AG04449 (cell line): ENCODE results near the gene R3HDM2.
"Not testable (repeated sequence)": the region's sequence is repeated elsewhere in the genome, so short reads cannot be mapped to it uniquely, and the experiment has no call there.

ENCODE experiments used
- CTCF ChIA-PET: fragments of 350-600 bp; formaldehyde crosslinking; extraction: SDS; loops from one replicate; lab custom pipeline; 2021; ENCODE audit warnings: antibody characterized with exemption; lab: Yijun Ruan, JAX
- POLR2A ChIA-PET: fragments of 400-600, 350-600 bp; formaldehyde crosslinking; extraction: SDS; loops from one replicate; lab custom pipeline; 2020; ENCODE audit warnings: antibody characterized with exemption, inconsistent platforms; lab: Yijun Ruan, JAX
- DNase-seq: peaks from one replicate; pipeline ENCODE4 v3.0.0-alpha.2; 2010; ENCODE audit warnings: low read depth, low spot score
- H3K4me3 ChIP-seq: 2 replicates; pipeline ENCODE4 v1.5.1; 2011; ENCODE audit warnings: low read depth, mild to moderate bottlenecking, control low read depth, low read length
- TF ChIP-seq, protein P1 (sequence below): IDR thresholded peaks from one replicate; pipeline ENCODE4 v1.5.1; 2011; ENCODE audit warnings: mild to moderate bottlenecking, moderate library complexity, low read length, control low read depth, inconsistent platforms; ENCODE audit not compliant: insufficient read depth; ENCODE audit errors: missing control alignments

Gene R3HDM2

GRCh38 chr12:57416039-57416996 lies 14.5 kb downstream of the R3HDM2 start:
- no peak for DNase-seq
- H3K4me3 ChIP-seq, result no peak overlapping the region
- ChIA-PET POLR2A (no interaction called here), CTCF (no interaction called here)
- TF ChIP-seq, protein P1, sequence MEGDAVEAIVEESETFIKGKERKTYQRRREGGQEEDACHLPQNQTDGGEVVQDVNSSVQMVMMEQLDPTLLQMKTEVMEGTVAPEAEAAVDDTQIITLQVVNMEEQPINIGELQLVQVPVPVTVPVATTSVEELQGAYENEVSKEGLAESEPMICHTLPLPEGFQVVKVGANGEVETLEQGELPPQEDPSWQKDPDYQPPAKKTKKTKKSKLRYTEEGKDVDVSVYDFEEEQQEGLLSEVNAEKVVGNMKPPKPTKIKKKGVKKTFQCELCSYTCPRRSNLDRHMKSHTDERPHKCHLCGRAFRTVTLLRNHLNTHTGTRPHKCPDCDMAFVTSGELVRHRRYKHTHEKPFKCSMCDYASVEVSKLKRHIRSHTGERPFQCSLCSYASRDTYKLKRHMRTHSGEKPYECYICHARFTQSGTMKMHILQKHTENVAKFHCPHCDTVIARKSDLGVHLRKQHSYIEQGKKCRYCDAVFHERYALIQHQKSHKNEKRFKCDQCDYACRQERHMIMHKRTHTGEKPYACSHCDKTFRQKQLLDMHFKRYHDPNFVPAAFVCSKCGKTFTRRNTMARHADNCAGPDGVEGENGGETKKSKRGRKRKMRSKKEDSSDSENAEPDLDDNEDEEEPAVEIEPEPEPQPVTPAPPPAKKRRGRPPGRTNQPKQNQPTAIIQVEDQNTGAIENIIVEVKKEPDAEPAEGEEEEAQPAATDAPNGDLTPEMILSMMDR, result no peak

DNA sequence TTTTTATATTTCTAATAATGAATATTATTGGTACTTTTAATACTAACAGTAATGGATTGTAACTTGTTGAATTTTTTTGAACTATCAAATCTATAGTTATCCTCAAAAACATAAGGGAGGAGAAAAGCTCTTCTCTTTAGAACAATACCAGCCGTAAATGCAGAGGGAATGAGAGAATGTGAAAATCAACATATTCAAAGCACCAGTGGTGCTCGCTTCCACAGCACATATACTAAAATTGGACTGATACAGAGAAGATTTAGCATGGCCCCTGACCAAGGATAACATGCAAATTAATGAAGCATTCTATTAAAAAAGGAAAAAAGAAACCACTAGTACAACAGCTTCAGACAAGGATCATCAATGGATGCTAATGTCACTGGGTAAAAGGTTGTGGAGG lies 15.8 kb downstream of the R3HDM2 start:
- ChIA-PET POLR2A (no interaction called here), CTCF (interaction anchor here (0.9 kb wide), 1 partner anchor 89 kb away, joined by 3 read pairs; no protein-coding TSS in a partner anchor)
- no peak for DNase-seq
- H3K4me3 ChIP-seq, result no peak overlapping the region
- TF ChIP-seq, protein P1, result no peak

DNA sequence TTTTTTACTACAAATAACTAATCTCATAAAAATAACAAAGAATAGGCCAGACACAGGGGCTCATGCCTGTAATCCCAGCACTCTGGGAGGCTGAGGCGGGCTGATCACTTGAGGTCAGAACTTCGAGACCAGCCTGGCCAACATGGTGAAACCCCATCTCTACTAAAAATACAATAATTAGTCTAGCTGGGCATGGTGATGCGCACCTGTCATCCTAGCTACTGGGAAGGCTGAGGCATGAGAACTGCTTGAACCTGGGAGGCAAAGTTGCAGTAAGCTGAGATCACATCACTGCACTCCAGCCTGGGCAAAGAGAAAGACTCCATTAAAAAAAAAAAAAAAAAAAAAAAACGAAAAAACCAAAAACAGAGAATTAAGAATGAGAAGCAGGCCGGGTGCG lies 16.7 kb downstream of the R3HDM2 start:
- H3K4me3 ChIP-seq, POLR2A ChIA-PET, DNase-seq, CTCF ChIA-PET: not testable (repeated sequence)

DNA sequence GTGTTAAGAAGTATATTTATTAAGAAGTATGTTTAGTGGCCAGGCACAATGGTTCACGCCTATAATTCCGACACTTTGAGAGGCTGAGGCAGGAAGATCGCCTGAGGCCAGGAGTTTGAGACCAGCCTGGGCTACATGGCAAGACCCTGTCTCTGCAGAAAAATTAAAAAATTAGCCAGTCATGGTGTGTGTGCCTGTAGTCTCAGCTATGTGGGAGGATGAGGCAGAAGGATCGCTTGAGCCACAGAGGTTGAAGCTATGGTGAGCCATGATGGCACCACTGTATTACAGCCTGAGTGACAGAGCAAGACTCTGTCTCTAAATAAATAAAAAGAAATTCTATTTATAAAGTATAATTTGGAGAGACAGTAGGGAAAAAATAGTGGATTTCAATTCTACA lies 20.3 kb downstream of the R3HDM2 start:
- H3K4me3 ChIP-seq, result no peak overlapping the region
- no peak for DNase-seq
- TF ChIP-seq, protein P1, result no peak
- POLR2A ChIA-PET, result no interaction called here
- CTCF ChIA-PET, result interaction anchor here (0.6 to 2.5 kb wide), 5 partner anchors 12 to 45 kb away, joined by 4 to 9 read pairs (median 4); partner anchors contain the start of gene INHBE

DNA sequence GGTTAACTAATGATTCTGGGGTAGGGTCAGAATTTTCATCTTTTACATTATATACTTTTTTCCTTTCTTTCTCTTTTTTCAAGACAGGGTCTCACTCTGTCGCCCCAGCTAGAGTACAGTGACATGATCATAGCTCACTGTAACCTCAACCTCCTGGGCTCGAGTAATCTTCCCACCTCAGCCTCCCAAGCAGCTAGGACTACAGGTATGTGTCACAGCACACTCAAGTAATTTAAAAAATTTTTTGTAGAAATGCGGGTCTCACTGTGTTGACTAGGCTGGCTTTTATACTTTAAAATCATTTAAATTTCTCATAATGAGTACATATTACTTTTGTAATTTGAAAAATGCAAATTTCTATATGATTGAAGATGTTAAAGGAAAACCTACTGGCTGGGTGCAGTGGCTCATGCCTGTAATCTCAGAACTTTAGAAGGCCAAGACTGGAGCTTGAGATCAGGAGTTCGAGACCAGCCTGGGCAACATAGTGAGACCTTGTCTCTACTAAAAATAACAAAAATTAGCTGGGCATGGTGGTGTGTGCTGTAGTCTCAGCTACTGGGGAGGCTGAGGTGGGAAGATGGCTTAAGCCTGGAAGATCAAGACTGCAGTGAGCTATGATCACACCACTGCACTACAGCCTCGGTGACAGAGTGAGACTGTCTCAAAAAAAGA lies 25.7 kb downstream of the R3HDM2 start:
- CTCF ChIA-PET, result interaction anchor here (0.8 to 1.8 kb wide), 3 partner anchors 25 to 97 kb away, joined by 3 read pairs; no protein-coding TSS in a partner anchor
- TF ChIP-seq, protein P1, result no peak
- no peak overlapping the region for H3K4me3 ChIP-seq
- POLR2A ChIA-PET, result no interaction called here
- no peak for DNase-seq

DNA sequence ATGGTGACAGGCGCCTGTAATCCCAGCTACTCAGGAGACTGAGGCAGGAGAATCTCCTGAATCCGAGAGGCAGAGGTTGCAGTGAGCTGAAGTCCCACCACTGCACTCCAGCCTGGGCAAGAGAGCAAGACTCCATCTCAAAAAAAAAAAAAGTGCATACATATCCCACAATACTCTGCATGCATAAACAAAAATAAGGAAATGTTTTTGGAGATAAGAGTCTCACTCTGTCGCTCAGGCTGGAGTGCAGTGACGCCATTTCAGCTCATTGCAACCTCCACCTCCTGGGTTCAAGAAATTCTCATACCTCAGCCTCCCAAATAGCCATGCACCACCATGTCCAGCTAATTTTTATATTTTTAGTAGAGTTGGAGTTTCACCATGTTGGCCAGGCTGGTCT lies 28.7 kb downstream of the R3HDM2 start:
- DNase-seq, POLR2A ChIA-PET, CTCF ChIA-PET, H3K4me3 ChIP-seq: not testable (repeated sequence)

GRCh38 chr12:57401165-57401564 lies 29.7 kb downstream of the R3HDM2 start:
- CTCF ChIA-PET, result interaction anchor here (0.9 kb wide), 1 partner anchor 11 kb away, joined by 5 read pairs; no protein-coding TSS in a partner anchor
- no peak overlapping the region for H3K4me3 ChIP-seq
- POLR2A ChIA-PET, result no interaction called here
- TF ChIP-seq, protein P1, result no peak
- no peak for DNase-seq

GRCh38 chr12:57399718-57400463 lies 31.0 kb downstream of the R3HDM2 start:
- H3K4me3 ChIP-seq, POLR2A ChIA-PET, DNase-seq: not testable (repeated sequence)
- CTCF ChIA-PET, result interaction anchor here (1.3 to 1.5 kb wide), 2 partner anchors 10 to 92 kb away, joined by 3 to 7 read pairs; no protein-coding TSS in a partner anchor
